DMS114 treated with DMSO at 0.1 percent for 48 hours (cell line): Measurements from ENCODE around the gene NDUFAF3.

Experiments used
- DNase-seq: peaks from one replicate; lab custom pipeline; 2025; ENCODE audit not compliant: unreplicated experiment; lab: John Stamatoyannopoulos, UW

The NDUFAF3 gene

DNA sequence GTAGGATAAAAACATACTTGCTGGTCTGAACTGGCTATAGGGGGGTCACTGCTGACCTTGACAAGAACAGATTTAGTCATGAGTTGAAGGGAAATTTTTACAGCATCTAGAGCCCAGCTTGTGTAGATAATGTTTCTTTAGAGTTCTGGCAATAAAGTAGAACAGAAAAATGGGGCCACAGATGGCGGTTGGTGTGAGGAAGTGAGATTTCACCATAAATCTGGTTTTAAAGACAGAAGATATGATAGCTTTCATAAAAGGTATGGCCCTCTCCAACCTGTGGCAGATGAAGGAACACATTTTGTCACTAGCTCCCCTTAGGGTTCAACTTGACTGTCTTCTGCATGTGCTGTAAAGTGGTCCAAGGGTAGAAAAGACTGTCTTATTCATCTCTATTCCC lies 31.6 kb downstream of the NDUFAF3 start:
- DNase-seq, result no peak

GRCh38 chr3:49054344-49054862 lies 32.5 kb downstream of the NDUFAF3 start:
- DNase-seq, result no peak

DNA sequence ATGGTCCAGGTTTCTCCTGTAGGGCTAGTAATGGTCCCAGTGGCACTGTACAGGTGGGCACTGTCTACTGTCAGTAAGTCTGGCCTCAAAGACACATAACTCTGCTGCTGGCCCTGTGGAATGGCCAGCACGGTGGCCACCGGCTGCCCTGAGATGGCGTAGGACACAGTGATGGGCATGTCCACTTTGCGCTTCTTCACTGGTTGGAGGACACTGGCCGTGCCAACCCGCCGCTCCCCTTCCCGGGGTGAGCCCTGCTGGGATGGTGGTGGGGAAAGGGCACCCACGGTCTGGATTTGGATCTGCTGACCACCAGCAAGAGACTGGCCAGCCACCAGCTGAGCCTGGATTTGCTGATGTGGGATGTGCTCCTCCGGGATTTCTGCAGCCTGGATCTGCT lies 35.3 kb downstream of the NDUFAF3 start:
- DNase-seq, result no peak

DNA sequence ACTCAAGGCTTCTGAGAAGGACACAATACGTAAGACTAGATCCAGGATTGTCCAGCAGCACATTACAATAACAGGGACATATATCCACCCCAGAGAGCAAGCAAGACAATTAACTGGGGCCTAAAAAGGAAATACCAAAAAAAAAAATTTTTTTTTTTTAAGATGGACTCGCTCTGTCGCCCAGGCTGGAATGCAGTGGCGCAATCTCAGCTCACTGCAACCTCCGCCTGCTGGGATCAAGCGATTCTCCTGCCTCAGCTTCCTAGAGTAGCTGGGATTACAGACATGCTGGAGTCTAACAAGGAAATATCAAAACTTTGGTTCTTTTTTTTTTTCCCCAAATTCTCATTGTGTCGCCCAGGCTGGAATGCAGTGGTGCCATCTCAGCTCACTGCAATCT lies 36.1 kb downstream of the NDUFAF3 start:
- DNase-seq, result no peak
